ENCODE measurements around the gene NUP133. TPM values are rescaled to one million over a fixed set of nuclear protein-coding genes. Genes with fewer than 3 reads are reported as not detected.

The NUP133 gene
- total RNA-seq, 4 donors from 2014 or later: 26.6 to 58.1 (median 38.8) TPM

DNA sequence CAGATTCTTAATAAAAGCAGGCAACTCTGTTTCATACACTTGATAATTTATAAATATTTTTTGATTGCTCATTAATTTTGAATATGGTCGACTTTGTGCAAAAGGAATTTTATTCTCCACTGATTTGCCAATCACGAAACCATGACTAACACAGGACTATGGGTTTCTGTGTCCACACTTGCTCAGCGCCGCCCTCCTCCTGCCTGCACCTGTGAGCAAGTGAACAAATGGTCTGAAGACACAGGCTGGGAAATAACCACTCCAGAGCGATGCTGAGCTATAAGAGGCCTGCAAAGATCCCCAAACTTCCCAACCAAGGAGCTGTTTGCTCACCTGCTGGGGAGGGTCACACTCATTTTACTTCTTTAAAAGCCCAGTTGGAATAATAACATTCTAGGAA, 30.8 kb upstream of the NUP133 start:
- Histone ChIP-seq H3K36me3 (peaks cover 54% of the 10 kb centered on the region), H3K4me3 (no peak overlapping the region), H3K27me3 (no peaks in the 10 kb centered on the region), H3K9me3 (no peaks in the 10 kb centered on the region), H3K4me1 (no peaks in the 10 kb centered on the region), H3K27ac (no peak overlapping the region)
- TF ChIP-seq POLR2A (IDR thresholded peaks at IDR 0.05) (no peak), EP300 (IDR thresholded peaks at IDR 0.05) (no peak), POLR2AphosphoS5 (IDR thresholded peaks at IDR 0.05) (no peak)
- TF ChIP-seq, protein P1, sequence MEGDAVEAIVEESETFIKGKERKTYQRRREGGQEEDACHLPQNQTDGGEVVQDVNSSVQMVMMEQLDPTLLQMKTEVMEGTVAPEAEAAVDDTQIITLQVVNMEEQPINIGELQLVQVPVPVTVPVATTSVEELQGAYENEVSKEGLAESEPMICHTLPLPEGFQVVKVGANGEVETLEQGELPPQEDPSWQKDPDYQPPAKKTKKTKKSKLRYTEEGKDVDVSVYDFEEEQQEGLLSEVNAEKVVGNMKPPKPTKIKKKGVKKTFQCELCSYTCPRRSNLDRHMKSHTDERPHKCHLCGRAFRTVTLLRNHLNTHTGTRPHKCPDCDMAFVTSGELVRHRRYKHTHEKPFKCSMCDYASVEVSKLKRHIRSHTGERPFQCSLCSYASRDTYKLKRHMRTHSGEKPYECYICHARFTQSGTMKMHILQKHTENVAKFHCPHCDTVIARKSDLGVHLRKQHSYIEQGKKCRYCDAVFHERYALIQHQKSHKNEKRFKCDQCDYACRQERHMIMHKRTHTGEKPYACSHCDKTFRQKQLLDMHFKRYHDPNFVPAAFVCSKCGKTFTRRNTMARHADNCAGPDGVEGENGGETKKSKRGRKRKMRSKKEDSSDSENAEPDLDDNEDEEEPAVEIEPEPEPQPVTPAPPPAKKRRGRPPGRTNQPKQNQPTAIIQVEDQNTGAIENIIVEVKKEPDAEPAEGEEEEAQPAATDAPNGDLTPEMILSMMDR (IDR thresholded peaks at IDR 0.05): no peak
- WGBS: 88% methylated on average over 5 of the region's 5 CpGs
- no peak for DNase-seq (ENCODE audit: low spot score in 2 of 2)

DNA sequence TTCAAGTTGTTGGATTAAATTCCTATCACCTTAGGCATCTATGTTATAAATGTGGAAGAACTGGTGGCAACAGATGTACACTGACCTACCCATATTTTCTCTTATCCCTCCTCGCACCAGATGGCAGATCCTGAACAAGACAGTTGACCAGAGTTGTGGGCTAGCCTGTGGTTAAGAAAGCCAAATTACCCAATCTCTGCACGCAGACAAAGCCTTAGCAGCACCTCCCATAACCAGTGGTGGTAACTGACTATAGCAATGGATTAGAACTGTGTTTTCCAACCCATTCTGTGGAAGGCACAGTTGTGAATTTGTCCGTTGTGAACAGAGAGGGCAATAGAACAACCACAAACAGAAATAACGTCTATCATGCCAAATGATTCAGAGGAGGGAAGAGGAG, 29.8 kb upstream of the NUP133 start:
- Histone ChIP-seq H3K9me3 (no peaks in the 10 kb centered on the region), H3K4me1 (no peaks in the 10 kb centered on the region), H3K27me3 (no peaks in the 10 kb centered on the region), H3K36me3 (peaks cover 57% of the 10 kb centered on the region), H3K27ac (no peak overlapping the region), H3K4me3 (no peak overlapping the region)
- no peak for TF ChIP-seq POLR2A (IDR thresholded peaks at IDR 0.05)
- no peak for TF ChIP-seq POLR2AphosphoS5 (IDR thresholded peaks at IDR 0.05)
- no peak for TF ChIP-seq EP300 (IDR thresholded peaks at IDR 0.05)
- TF ChIP-seq, protein P1 (IDR thresholded peaks at IDR 0.05): no peak
- no peak for DNase-seq (ENCODE audit: low spot score in 2 of 2)
- 66% methylated on average over 4 of the region's 4 CpGs for WGBS

DNA sequence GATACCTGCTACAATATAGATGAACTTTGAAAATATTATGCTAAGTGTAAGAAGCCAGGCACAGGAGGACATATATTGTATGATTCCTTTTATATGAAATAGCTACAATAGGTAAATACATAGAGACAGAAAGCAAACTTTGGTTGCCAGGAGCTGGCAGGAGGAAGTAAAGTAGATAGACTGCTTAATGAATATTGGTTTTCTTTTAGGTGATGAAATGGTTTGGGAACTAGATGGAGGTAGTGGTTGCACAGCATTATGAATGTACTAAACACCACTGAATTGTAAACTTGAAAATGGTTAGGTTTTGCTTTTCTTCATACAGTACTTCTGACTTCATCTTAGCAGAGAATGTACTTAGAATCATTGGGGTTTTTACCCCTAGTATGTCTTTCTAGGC, 28.8 kb upstream of the NUP133 start:
- no peak for DNase-seq (ENCODE audit: low spot score in 2 of 2)
- Histone ChIP-seq H3K4me3 (no peak overlapping the region), H3K4me1 (no peaks in the 10 kb centered on the region), H3K27me3 (no peaks in the 10 kb centered on the region), H3K27ac (no peak overlapping the region), H3K9me3 (no peaks in the 10 kb centered on the region), H3K36me3 (peaks cover 65% of the 10 kb centered on the region)
- TF ChIP-seq EP300 (IDR thresholded peaks at IDR 0.05) (no peak), POLR2A (IDR thresholded peaks at IDR 0.05) (no peak), POLR2AphosphoS5 (IDR thresholded peaks at IDR 0.05) (no peak)
- TF ChIP-seq, protein P1 (IDR thresholded peaks at IDR 0.05): no peak

DNA sequence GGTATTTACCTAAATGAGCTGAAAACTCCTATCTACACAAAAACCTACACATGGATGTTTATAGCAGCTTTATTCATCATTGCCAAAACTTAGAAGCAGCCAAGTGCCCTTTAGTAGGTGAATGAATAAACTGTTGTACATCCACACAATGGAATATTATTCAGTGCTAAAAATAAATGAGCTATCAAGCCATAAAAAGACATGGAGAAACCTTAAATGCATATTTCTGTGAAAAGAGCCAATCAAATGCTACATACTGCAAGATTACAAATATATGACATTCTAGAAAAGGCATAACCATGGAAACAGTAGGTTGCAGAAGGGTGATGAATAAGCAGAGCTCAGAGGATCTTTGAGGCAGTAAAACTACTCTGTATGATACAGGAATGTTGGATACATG, 27.1 kb upstream of the NUP133 start:
- H3K27ac ChIP-seq: no peak overlapping the region
- H3K9me3 ChIP-seq: no peaks in the 10 kb centered on the region
- H3K4me1 ChIP-seq: no peaks in the 10 kb centered on the region
- peaks cover 75% of the 10 kb centered on the region for H3K36me3 ChIP-seq
- no peak for DNase-seq (ENCODE audit: low spot score in 2 of 2)
- no peaks in the 10 kb centered on the region for H3K27me3 ChIP-seq
- H3K4me3 ChIP-seq: no peak overlapping the region
- TF ChIP-seq EP300 (IDR thresholded peaks at IDR 0.05) (no peak), POLR2AphosphoS5 (IDR thresholded peaks at IDR 0.05) (no peak)

DNA sequence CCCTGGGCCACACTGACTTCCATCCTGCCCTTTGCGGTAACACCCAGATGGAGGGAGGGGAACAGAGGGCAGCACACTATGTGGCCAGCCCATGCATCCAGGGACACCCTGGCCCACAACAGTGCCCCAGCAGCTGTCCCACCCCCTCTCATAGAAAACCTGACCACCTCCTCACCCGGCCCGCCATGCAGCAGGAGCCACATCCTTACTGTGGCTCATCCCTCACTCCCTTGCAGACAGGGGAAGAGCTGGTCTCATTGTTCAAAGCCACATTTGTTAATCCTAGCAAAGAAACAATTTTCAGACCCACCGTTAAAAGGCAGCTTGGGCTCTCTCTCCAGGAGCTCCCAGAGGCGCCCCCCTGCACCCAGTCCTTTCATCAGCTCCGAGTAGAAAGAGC, 23.2 kb upstream of the NUP133 start:
- no peak for DNase-seq (ENCODE audit: low spot score in 2 of 2)
- no peak for TF ChIP-seq POLR2A (IDR thresholded peaks at IDR 0.05)
- TF ChIP-seq, protein P1 (IDR thresholded peaks at IDR 0.05): no peak
- TF ChIP-seq EP300 (IDR thresholded peaks at IDR 0.05): no peak
- TF ChIP-seq POLR2AphosphoS5 (IDR thresholded peaks at IDR 0.05): no peak

DNA sequence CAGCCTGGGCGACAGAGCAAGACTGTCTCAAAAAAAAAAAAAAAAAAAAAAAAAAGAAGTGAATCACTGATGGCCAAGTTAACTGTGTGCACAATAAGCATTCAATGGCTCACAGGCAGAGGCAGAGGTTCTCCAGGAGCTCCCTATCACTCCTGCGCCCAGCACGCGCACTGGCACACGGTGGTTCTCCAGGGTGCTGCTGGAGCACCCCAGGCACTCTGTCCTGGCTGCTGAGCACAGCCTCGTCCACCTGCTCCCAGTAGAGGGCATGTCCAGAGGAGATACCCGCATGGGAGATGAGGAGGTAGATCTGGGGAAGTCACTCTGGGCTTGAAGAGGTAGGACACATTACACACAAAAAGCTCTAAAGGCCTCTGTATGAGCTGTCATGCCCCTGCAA, 21.5 kb upstream of the NUP133 start:
- no peaks in the 10 kb centered on the region for H3K4me1 ChIP-seq
- no peaks in the 10 kb centered on the region for H3K27me3 ChIP-seq
- TF ChIP-seq, protein P1 (IDR thresholded peaks at IDR 0.05): no peak
- TF ChIP-seq EP300 (IDR thresholded peaks at IDR 0.05): no peak
- H3K4me3 ChIP-seq: no peak overlapping the region
- WGBS: 98% methylated on average over 7 of the region's 7 CpGs
- peaks cover 74% of the 10 kb centered on the region for H3K36me3 ChIP-seq
- DNase-seq (ENCODE audit: low spot score in 2 of 2): no peak
- H3K9me3 ChIP-seq: no peaks in the 10 kb centered on the region
- H3K27ac ChIP-seq: no peak overlapping the region

More for the DNA sequence above, 23.2 kb upstream of the NUP133 start:
- 95% methylated on average over 4 of the region's 6 CpGs for WGBS
- Histone ChIP-seq H3K27ac (no peak overlapping the region), H3K9me3 (no peaks in the 10 kb centered on the region), H3K27me3 (no peaks in the 10 kb centered on the region), H3K4me1 (no peaks in the 10 kb centered on the region), H3K4me3 (no peak overlapping the region), H3K36me3 (peaks cover 72% of the 10 kb centered on the region)
